ENCODE results near the gene COL5A1. TPM values are rescaled to one million over a fixed set of nuclear protein-coding genes. Genes with fewer than 3 reads are reported as not detected.

The COL5A1 gene
- total RNA-seq, 1 experiment from 2014 or later, result not detected

DNA sequence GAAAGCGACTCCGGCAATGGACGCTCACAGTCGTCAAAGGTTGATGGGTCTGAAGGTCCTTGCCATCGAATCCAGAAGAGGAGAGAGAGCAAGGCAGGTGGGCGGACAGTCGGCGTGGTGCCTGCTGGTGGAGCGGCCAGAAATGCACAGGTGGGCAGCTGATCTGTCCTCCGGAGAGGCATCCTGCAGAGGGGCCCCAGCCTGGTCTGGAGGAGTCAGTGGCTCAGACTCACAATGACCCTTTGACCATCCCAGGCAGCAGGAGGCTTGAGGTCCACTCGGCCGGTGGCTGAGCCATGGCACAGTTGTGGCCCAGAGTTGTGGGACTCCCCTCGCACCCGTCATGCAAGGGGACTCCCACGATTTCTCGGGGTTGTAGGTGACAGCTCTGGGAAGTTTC is 204.6 kb downstream of the COL5A1 start:
- TF ChIP-seq CTCF (IDR thresholded peaks at IDR 0.05; ENCODE audit: unreplicated experiment), result no peak
- no peak overlapping the region for H3K27ac Mint-ChIP-seq (ENCODE audit: low read depth, unreplicated experiment)
- intact Hi-C loops (cut with micrococcal nuclease), result no loop called here
- H3K4me1 Mint-ChIP-seq (ENCODE audit: insufficient read depth, unreplicated experiment), result no peaks in the 10 kb centered on the region
- H3K9me3 Mint-ChIP-seq (ENCODE audit: unreplicated experiment), result no peaks in the 10 kb centered on the region
- peaks cover 27% of the 10 kb centered on the region for H3K27me3 Mint-ChIP-seq (ENCODE audit: insufficient read depth, unreplicated experiment)
- ChIA-PET CTCF (interaction anchor here (0.7 kb wide), 1 partner anchor 728 kb away, joined by 3 read pairs; no protein-coding TSS in a partner anchor), POLR2A (no interaction called here)
- BruUV-seq (replicated peaks), result no TSS peak
- no peak for DNase-seq (ENCODE audit: unreplicated experiment)
- H3K36me3 Mint-ChIP-seq (ENCODE audit: insufficient read depth, unreplicated experiment), result no peaks in the 10 kb centered on the region
- H3K4me3 Mint-ChIP-seq (ENCODE audit: unreplicated experiment), result no peak overlapping the region

GRCh38 chr9:134846699-134847098 is 205.1 kb downstream of the COL5A1 start:
- peaks cover 27% of the 10 kb centered on the region for H3K27me3 Mint-ChIP-seq (ENCODE audit: insufficient read depth, unreplicated experiment)
- TF ChIP-seq CTCF (IDR thresholded peaks at IDR 0.05; ENCODE audit: unreplicated experiment), result no peak
- no peak overlapping the region for H3K27ac Mint-ChIP-seq (ENCODE audit: low read depth, unreplicated experiment)
- DNase-seq (ENCODE audit: unreplicated experiment), result no peak
- no peaks in the 10 kb centered on the region for H3K4me1 Mint-ChIP-seq (ENCODE audit: insufficient read depth, unreplicated experiment)
- ChIA-PET POLR2A (no interaction called here), CTCF (no interaction called here)
- BruUV-seq (replicated peaks), result no TSS peak
- H3K36me3 Mint-ChIP-seq (ENCODE audit: insufficient read depth, unreplicated experiment), result no peaks in the 10 kb centered on the region
- H3K9me3 Mint-ChIP-seq (ENCODE audit: unreplicated experiment), result no peaks in the 10 kb centered on the region
- intact Hi-C loops (cut with micrococcal nuclease), result no loop called here
- no peak overlapping the region for H3K4me3 Mint-ChIP-seq (ENCODE audit: unreplicated experiment)

GRCh38 chr9:134847138-134847537 is 205.5 kb downstream of the COL5A1 start:
- CTCF ChIA-PET, result no interaction called here
- H3K4me3 Mint-ChIP-seq (ENCODE audit: unreplicated experiment), result no peak overlapping the region
- intact Hi-C loops (cut with micrococcal nuclease), result no loop called here
- no peaks in the 10 kb centered on the region for H3K36me3 Mint-ChIP-seq (ENCODE audit: insufficient read depth, unreplicated experiment)
- peaks cover 26% of the 10 kb centered on the region for H3K27me3 Mint-ChIP-seq (ENCODE audit: insufficient read depth, unreplicated experiment)
- no peaks in the 10 kb centered on the region for H3K9me3 Mint-ChIP-seq (ENCODE audit: unreplicated experiment)
- no peaks in the 10 kb centered on the region for H3K4me1 Mint-ChIP-seq (ENCODE audit: insufficient read depth, unreplicated experiment)
- H3K27ac Mint-ChIP-seq (ENCODE audit: low read depth, unreplicated experiment), result no peak overlapping the region
- POLR2A ChIA-PET, result no interaction called here
- no TSS peak for BruUV-seq (replicated peaks)
- no peak for TF ChIP-seq CTCF (IDR thresholded peaks at IDR 0.05; ENCODE audit: unreplicated experiment)
- no peak for DNase-seq (ENCODE audit: unreplicated experiment)

DNA sequence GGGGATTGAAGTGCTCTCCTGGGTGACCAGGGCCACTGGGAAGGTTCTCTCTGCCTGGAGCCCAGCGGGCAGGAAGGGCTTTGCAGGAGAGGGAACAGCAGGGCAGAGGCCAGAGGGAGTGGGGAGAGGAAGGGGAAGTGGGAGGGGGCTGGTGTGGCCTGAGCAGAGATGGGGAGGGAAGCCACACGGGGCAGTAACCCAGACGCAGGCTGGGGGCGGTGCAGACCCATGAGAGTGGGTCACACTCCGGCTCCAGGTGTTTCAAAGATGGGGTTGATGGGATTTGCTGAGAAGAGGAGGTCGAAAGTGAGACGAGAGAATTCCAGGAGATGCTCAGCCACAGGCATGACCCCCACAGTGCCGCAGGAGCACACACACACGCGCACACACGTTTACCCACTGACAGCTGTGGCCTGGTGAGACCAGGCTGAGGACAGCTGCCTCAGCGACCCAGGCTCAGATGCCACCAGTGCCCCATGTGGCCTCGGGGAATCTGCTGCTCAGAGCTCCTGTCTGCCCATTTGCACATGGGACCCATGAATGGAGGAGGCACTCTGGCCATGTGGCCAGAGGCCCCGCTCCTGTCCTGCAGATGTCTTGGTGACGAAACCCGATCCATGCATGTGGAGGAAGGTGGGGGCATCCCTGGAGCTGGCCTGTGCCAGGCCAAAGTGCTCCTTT is 206.3 kb downstream of the COL5A1 start:
- no peaks in the 10 kb centered on the region for H3K9me3 Mint-ChIP-seq (ENCODE audit: unreplicated experiment)
- peaks cover 18% of the 10 kb centered on the region for H3K27me3 Mint-ChIP-seq (ENCODE audit: insufficient read depth, unreplicated experiment)
- DNase-seq (ENCODE audit: unreplicated experiment), result no peak
- POLR2A ChIA-PET, result interaction anchor here (0.7 kb wide), 1 partner anchor 13 kb away, joined by 3 read pairs; no protein-coding TSS in a partner anchor
- no peak overlapping the region for H3K27ac Mint-ChIP-seq (ENCODE audit: low read depth, unreplicated experiment)
- no peak overlapping the region for H3K4me3 Mint-ChIP-seq (ENCODE audit: unreplicated experiment)
- no peak for TF ChIP-seq CTCF (IDR thresholded peaks at IDR 0.05; ENCODE audit: unreplicated experiment)
- CTCF ChIA-PET, result interaction anchor here (0.5 to 0.6 kb wide), 2 partner anchors 65 to 756 kb away, joined by 4 read pairs; no protein-coding TSS in a partner anchor
- intact Hi-C loops (cut with micrococcal nuclease), result no loop called here
- no peaks in the 10 kb centered on the region for H3K36me3 Mint-ChIP-seq (ENCODE audit: insufficient read depth, unreplicated experiment)
- H3K4me1 Mint-ChIP-seq (ENCODE audit: insufficient read depth, unreplicated experiment), result no peaks in the 10 kb centered on the region
- BruUV-seq (replicated peaks), result no TSS peak

All from MCF 10A (cell line).